NT2/D1 (cell line): ENCODE data around the gene MYO1D.

Experiments
- DNase-seq: peaks from one replicate; pipeline ENCODE4 v3.0.0-alpha.2; 2011; ENCODE audit warnings: low read depth, low spot score
- H3K27me3 ChIP-seq: 2 replicates; pipeline ENCODE4 v1.6.0; 2011; ENCODE audit warnings: mild to moderate bottlenecking; ENCODE audit not compliant: insufficient read length, insufficient read depth
- H3K36me3 ChIP-seq: 2 replicates; pipeline ENCODE4 v1.6.1; 2011; ENCODE audit warnings: mild to moderate bottlenecking, low read length, mixed read lengths; ENCODE audit not compliant: insufficient read depth, insufficient read length
- H3K4me1 ChIP-seq: 2 replicates; pipeline ENCODE4 v1.5.1; 2011; ENCODE audit not compliant: insufficient read depth, insufficient read length
- H3K4me3 ChIP-seq: 2 replicates; pipeline ENCODE4 v1.5.1; 2011; ENCODE audit warnings: low read depth; ENCODE audit not compliant: insufficient read length
- H3K9ac ChIP-seq: 2 replicates; pipeline ENCODE4 v1.6.0; 2011; ENCODE audit warnings: low read depth; ENCODE audit not compliant: insufficient read length
- H3K9me3 ChIP-seq: 2 replicates; pipeline ENCODE4 v1.5.1; 2011; ENCODE audit warnings: mild to moderate bottlenecking, low read length; ENCODE audit not compliant: insufficient read depth
- SUZ12 ChIP-seq: IDR thresholded peaks from 2 replicates; pipeline ENCODE4 v1.6.1; 2011; ENCODE audit not compliant: insufficient read length, insufficient read depth; ENCODE audit errors: extremely low read depth
- YY1 ChIP-seq: IDR thresholded peaks from 2 replicates; pipeline ENCODE4 v1.6.1; 2011; ENCODE audit not compliant: insufficient read length, insufficient read depth
- ZNF274 ChIP-seq: IDR thresholded peaks from 2 replicates; pipeline ENCODE4 v1.6.1; 2011; ENCODE audit warnings: mild to moderate bottlenecking, low read depth, low read length

The MYO1D gene

DNA sequence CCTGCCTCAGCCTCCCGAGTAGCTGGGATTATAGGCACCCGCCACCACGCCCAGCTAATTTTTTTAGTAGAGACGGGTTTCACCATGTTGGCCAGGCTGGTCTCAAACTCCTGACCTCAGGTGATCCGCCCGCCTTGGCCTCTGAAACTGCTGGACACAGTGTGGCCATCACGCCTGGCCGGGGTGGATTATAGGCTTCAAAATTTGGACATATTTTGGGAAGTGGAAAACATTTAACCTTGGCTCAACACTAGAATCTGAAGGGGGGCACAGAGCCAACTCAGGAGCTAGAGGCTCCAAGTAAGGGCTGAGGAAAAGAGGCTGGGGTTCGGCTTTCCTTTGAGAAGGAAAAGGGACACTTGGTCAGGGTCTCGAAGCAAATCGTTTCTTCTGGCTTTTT, 392.3 kb downstream of the MYO1D start:
- H3K4me1 ChIP-seq = peaks cover 19% of the 10 kb centered on the region
- no peak for DNase-seq
- H3K27me3 ChIP-seq = no peaks in the 10 kb centered on the region
- TF ChIP-seq ZNF274 (no peak), YY1 (no peak), SUZ12 (no peak)
- H3K9me3 ChIP-seq = no peaks in the 10 kb centered on the region
- no peak overlapping the region for H3K4me3 ChIP-seq
- no peak overlapping the region for H3K9ac ChIP-seq
- peaks cover 51% of the 10 kb centered on the region for H3K36me3 ChIP-seq

DNA sequence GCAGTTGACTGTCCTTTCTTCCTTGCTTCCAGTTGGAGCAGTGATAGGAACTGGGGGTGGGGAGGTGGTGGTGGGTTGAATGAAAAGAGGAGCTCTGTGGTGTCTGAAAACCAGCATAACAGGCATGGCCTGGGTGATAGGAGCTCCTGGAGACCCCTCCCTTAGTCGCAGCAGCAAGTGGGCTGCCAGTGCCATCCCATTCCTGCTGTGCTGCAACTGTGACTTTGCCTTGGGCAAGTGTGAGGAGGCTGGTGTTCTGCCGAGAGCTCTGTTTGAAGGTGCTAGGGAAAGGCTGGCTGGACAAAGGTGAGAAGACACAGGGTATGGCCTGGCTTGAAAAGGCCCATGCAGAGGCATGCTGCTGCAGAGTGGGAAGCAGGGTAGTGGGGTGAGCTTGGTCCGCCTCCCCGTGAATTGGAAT, 392.9 kb downstream of the MYO1D start:
- Histone ChIP-seq H3K9me3 (no peaks in the 10 kb centered on the region), H3K36me3 (peaks cover 51% of the 10 kb centered on the region), H3K4me3 (no peak overlapping the region), H3K4me1 (peaks cover 19% of the 10 kb centered on the region), H3K27me3 (no peaks in the 10 kb centered on the region), H3K9ac (no peak overlapping the region)
- TF ChIP-seq SUZ12 (no peak), YY1 (no peak), ZNF274 (no peak)
- DNase-seq = no peak

DNA sequence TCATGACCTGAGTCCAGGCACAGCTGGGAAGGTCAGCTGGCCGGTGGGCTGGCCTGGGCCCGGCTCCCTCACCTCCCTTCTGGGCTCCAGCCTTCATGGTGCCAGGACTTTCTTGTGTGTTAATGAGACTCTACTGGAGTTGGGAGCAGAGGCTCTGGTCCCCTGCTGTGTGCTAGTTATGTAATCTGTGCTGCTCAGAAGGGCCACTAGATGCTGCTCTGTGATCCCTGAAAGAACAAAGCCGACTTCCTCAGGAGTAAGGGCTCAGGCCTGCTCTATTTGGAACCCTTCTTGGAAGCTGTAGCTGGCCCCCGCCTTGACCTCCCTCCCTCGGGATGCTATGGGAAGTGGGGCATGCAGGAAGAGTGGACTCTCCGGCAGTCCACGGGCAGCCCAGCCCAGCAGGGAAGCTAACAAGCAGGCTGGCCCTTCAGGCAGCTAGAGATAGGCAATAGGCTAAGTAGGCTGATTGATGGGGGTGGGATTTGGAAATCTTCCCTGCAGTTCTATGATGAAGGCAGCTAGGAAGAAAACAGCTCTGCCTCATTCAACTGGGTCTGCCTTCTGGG, 393.4 kb downstream of the MYO1D start:
- Histone ChIP-seq H3K36me3 (peaks cover 51% of the 10 kb centered on the region), H3K4me3 (no peak overlapping the region), H3K9ac (no peak overlapping the region), H3K9me3 (no peaks in the 10 kb centered on the region), H3K27me3 (no peaks in the 10 kb centered on the region), H3K4me1 (peaks cover 13% of the 10 kb centered on the region)
- DNase-seq = peak; percentile 66
- TF ChIP-seq YY1 = no peak
- TF ChIP-seq ZNF274 = no peak
- no peak for TF ChIP-seq SUZ12

DNA sequence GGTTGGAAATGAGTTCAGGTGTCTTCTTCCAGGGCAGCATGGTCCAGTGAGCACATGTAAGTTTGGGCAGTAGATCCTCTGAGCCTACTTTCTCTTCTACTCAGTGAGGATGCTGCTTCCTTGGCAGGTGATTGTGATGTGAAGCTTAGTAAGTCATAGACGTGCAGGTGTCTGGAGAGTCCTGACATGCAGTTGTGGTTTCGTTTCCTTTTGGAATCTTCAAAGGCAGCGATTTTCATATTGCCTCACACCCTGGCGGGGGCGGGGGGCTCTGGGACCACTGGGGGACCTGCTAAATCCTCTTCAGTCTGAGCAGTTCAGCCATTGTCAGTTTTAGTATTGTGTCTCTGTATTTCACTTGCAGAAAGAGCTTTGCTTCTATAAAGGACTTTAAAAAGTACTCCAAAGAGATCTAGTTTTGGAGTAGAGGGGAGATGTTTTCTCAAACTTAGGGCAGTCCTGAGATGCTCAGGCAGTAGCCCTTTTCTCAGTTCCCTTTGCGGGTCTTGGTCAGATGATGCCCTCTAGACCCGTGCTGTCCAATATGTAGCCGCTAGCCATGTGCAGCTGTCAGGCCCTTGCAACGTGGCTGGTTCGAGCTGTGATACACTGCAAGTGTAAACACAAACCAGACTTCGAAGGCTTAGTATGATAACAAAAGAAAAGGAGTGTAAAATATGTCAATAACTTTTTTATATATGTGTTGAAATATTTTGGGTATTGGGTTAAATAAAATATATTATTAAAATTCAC, 394.2 kb downstream of the MYO1D start:
- no peak overlapping the region for H3K9ac ChIP-seq
- H3K27me3 ChIP-seq = no peaks in the 10 kb centered on the region
- no peak for DNase-seq
- TF ChIP-seq SUZ12 (no peak), YY1 (no peak), ZNF274 (no peak)
- H3K4me3 ChIP-seq = no peak overlapping the region
- peaks cover 51% of the 10 kb centered on the region for H3K36me3 ChIP-seq
- H3K4me1 ChIP-seq = peaks cover 8% of the 10 kb centered on the region
- no peaks in the 10 kb centered on the region for H3K9me3 ChIP-seq

DNA sequence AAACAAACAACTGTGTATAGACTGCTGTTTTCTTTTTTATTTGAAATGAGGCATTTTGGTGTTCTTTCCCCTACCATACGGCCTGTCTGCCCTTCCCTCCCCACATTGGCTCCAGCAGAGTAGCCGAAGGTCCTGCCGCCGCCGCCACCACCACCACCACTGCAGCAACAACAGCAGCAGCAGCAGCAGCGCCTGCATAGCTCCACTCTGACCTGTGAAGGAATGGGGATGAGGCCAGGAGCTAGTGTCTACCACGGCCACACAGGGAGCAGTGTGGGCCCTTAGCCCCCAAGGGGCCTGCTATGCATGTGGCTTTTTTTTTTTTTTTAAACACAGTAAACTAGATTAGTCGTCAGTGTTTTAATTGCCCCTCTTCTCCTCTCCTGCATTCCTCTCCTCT, 395.7 kb downstream of the MYO1D start:
- no peaks in the 10 kb centered on the region for H3K27me3 ChIP-seq
- TF ChIP-seq SUZ12 (no peak), YY1 (no peak), ZNF274 (no peak)
- no peaks in the 10 kb centered on the region for H3K9me3 ChIP-seq
- DNase-seq = no peak
- peaks cover 65% of the 10 kb centered on the region for H3K36me3 ChIP-seq
- H3K4me3 ChIP-seq = no peak overlapping the region
- peaks cover 8% of the 10 kb centered on the region for H3K4me1 ChIP-seq
- no peak overlapping the region for H3K9ac ChIP-seq

DNA sequence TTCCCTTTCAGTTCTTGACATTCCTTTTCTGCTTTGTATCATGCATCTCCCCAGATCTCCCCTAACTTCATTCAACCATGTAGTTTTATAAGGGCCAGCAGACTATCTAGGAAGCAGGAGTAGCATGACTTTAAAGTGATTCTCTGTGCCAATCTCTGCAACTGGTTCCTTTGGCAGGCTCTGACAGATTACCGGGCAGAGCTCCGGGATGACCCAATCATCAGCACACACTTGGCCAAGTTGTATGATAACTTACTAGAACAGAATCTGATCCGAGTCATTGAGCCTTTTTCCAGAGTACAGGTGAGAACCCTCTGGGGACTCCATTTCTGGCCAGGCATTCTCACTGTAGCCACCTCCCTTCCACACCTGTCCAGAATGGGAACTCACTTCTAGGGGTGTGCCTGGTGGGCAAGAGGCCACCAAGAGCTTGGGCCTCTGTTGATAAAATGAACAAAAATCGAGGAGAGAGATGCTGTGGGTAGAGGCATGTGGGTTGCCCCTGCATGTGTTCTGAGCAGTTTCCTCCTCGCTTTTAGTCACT, 397.8 kb downstream of the MYO1D start:
- TF ChIP-seq ZNF274 = no peak
- TF ChIP-seq YY1 = no peak
- TF ChIP-seq SUZ12 = no peak
- no peak for DNase-seq
- no peak overlapping the region for H3K9ac ChIP-seq
- H3K9me3 ChIP-seq = no peaks in the 10 kb centered on the region
- no peak overlapping the region for H3K4me3 ChIP-seq
- peaks cover 6% of the 10 kb centered on the region for H3K4me1 ChIP-seq
- H3K36me3 ChIP-seq = peaks cover 86% of the 10 kb centered on the region
- no peaks in the 10 kb centered on the region for H3K27me3 ChIP-seq

DNA sequence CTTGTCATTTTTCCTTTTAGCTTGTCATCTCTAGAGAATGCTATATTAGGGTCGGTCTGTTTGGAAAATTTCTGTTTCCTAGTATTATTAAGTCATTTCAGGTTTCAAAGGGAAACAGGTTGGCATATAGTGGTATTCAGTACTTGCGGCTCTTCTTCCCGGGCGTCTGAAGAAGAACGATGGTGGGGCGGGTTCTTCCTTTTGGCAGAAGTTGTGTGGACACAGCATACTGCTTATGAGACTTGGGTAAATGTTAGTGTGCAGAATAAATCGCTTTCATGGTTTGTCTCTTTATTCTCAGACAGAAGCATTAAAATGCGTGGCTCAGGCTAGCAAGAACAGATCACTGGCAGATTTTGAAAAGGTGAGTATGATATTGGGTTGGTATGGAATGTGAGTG, 399.7 kb downstream of the MYO1D start:
- Histone ChIP-seq H3K9me3 (no peaks in the 10 kb centered on the region), H3K27me3 (no peaks in the 10 kb centered on the region), H3K36me3 (peaks cover 91% of the 10 kb centered on the region), H3K4me3 (no peak overlapping the region), H3K9ac (no peak overlapping the region), H3K4me1 (no peaks in the 10 kb centered on the region)
- no peak for DNase-seq
- TF ChIP-seq YY1 (no peak), ZNF274 (no peak), SUZ12 (no peak)
